Tibial nerve (tissue), 4 donors: ENCODE data around the gene CCDC177.

ENCODE experiments used
- CTCF ChIP-seq, 5 experiments: fragments of 200-600 bp in 3 of 5; fragments of 450-650 bp in 2 of 5; sonication (generic) in 3 of 5; IDR thresholded peaks; one replicate each; pipeline ENCODE4 v1.5.1; 2016 to 2019; ENCODE audit warnings: antibody characterized with exemption in 5 of 5, mild to moderate bottlenecking in 3 of 5, moderate library complexity in 2 of 5
- EP300 ChIP-seq, 2 donors: sonication (generic); formaldehyde crosslinking; IDR thresholded peaks; one replicate each; pipeline ENCODE4 v1.6.1; 2017; ENCODE audit warnings: antibody characterized with exemption in 2 of 2, mild to moderate bottlenecking in 1 of 2
- POLR2A ChIP-seq, 2 donors: fragments of 450-650 bp; IDR thresholded peaks; one replicate each; pipeline ENCODE4 v1.6.1; 2017; ENCODE audit warnings: antibody characterized with exemption in 2 of 2, mild to moderate bottlenecking in 2 of 2, moderate library complexity in 2 of 2

- no peak for TF ChIP-seq CTCF (IDR thresholded peaks at IDR 0.05)
- no peak for TF ChIP-seq POLR2A (IDR thresholded peaks at IDR 0.05)
- no peak for TF ChIP-seq EP300 (IDR thresholded peaks at IDR 0.05)
These were observed 21.4 kb downstream of the CCDC177 start for GRCh38 chr14:69553252-69553651.
